Activated T-helper 9 cell treated with anti-CD3 and anti-CD28 coated beads, Interleukin-2, amount 50 U/mL, for 16 hours (primary cell): ENCODE data around the gene MAT2B.
A peak's percentile ranks its signal among the peaks of the same experiment; 100 is the strongest.

Experiments used
- DNase-seq: peaks from one replicate; pipeline ENCODE4 v3.0.0-alpha.2; 2020; ENCODE audit warnings: low read depth

MAT2B gene

GRCh38 chr5:163551156-163551555 is 45.7 kb downstream of the MAT2B start:
- DNase-seq = no peak

GRCh38 chr5:163552536-163552935 is 47.1 kb downstream of the MAT2B start:
- DNase-seq = no peak

- DNase-seq = no peak
Observed at GRCh38 chr5:163561339-163561738, 55.9 kb downstream of the MAT2B start.

GRCh38 chr5:163562071-163562470 is 56.7 kb downstream of the MAT2B start:
- no peak for DNase-seq

- no peak for DNase-seq
Observed at GRCh38 chr5:163563112-163563511, 57.7 kb downstream of the MAT2B start.

- no peak for DNase-seq
Observed at GRCh38 chr5:163563880-163564279, 58.5 kb downstream of the MAT2B start.

- peak; percentile 37 for DNase-seq
Observed at GRCh38 chr5:163564321-163564938, 59.0 kb downstream of the MAT2B start.

GRCh38 chr5:163565492-163565891 is 60.1 kb downstream of the MAT2B start:
- no peak for DNase-seq

- peak; percentile 2 for DNase-seq
Observed at GRCh38 chr5:163565931-163566608, 60.7 kb downstream of the MAT2B start.

- no peak for DNase-seq
Observed at GRCh38 chr5:163566678-163567077, 61.3 kb downstream of the MAT2B start.

GRCh38 chr5:163567811-163568210 is 62.4 kb downstream of the MAT2B start:
- no peak for DNase-seq
